ENCODE results near the gene KANSL1.
"Not testable (repeated sequence)": the region's sequence is repeated elsewhere in the genome, so short reads cannot be mapped to it uniquely, and the experiment has no call there.

Gene KANSL1

DNA sequence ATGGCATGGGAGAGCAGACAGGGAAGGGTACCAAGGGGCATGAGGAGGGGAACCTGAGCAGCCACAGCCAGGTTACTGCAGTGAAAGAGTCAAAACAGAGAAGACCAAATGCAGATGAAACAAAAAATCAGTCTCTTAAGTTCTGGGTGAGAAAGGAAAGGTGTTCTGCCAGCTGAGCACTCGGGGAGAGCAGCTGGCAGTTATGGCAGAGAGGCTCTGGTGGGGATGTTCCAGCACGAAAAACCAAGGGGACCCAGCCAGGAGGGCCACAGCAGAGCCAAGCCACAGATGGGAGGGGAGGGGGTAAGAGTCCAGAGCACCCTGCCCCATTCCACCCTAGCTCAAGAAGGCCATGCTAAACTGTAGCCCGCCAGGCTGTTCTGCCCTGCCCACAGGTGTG is 162.5 kb downstream of the KANSL1 start:
- DNase-seq, result no peak

DNA sequence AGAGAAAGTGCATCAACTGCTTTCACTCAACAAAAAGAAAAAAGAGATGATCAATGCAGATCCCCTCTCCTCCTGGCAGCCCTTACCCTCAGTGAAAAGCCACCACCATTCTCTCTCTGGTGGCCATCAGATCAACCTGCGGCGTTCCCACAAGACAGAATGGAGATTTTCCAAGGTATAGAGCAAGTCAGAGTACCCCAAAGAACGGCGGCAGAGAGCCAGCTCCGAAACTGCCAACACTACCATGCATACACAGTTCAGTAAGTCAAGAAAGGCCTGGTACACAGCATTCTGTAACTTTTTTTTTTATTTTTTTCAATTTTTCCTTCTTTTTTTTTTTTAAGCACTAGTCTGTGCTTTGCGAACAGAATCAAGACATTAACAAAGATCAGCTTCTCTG is 163.6 kb downstream of the KANSL1 start:
- DNase-seq, result no peak

- no peak for DNase-seq
Observed at GRCh38 chr17:46028981-46029565, 164.2 kb downstream of the KANSL1 start.

GRCh38 chr17:46028374-46028773 is 164.9 kb downstream of the KANSL1 start:
- DNase-seq, result no peak

DNA sequence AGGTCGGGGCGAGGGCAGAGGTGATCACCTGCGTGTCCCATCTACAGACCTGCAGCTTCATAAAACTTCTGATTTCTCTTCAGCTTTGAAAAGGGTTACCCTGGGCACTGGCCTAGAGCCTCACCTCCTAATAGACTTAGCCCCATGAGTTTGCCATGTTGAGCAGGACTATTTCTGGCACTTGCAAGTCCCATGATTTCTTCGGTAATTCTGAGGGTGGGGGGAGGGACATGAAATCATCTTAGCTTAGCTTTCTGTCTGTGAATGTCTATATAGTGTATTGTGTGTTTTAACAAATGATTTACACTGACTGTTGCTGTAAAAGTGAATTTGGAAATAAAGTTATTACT is 165.3 kb downstream of the KANSL1 start:
- no peak for DNase-seq

- no peak for DNase-seq
Observed at GRCh38 chr17:46027048-46027975, 165.9 kb downstream of the KANSL1 start.

GRCh38 chr17:46026166-46027047 is 166.8 kb downstream of the KANSL1 start:
- no peak for DNase-seq

- DNase-seq, result no peak
Observed at GRCh38 chr17:46025510-46026165, 167.6 kb downstream of the KANSL1 start.

GRCh38 chr17:46025060-46025459 is 168.2 kb downstream of the KANSL1 start:
- no peak for DNase-seq

DNA sequence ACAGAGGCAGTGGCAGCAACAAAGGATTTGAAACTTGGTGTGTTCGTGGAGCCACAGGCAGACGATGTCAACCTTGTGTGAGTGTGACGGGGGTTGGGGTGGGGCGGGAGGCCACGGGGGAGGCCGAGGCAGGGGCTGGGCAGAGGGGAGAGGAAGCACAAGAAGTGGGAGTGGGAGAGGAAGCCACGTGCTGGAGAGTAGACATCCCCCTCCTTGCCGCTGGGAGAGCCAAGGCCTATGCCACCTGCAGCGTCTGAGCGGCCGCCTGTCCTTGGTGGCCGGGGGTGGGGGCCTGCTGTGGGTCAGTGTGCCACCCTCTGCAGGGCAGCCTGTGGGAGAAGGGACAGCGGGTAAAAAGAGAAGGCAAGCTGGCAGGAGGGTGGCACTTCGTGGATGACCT is 168.6 kb downstream of the KANSL1 start:
- no peak for DNase-seq

- DNase-seq, result no peak
Observed at GRCh38 chr17:46023783-46024388, 169.3 kb downstream of the KANSL1 start.

- DNase-seq, result not testable (repeated sequence)
Observed at GRCh38 chr17:46023366-46023765, 169.9 kb downstream of the KANSL1 start.

GRCh38 chr17:46020998-46021397 is 172.2 kb downstream of the KANSL1 start:
- DNase-seq, result no peak

- DNase-seq, result no peak
Observed at GRCh38 chr17:46020023-46020761, 173.0 kb downstream of the KANSL1 start.

GRCh38 chr17:46019408-46019925 is 173.8 kb downstream of the KANSL1 start:
- DNase-seq, result not testable (repeated sequence)

DNA sequence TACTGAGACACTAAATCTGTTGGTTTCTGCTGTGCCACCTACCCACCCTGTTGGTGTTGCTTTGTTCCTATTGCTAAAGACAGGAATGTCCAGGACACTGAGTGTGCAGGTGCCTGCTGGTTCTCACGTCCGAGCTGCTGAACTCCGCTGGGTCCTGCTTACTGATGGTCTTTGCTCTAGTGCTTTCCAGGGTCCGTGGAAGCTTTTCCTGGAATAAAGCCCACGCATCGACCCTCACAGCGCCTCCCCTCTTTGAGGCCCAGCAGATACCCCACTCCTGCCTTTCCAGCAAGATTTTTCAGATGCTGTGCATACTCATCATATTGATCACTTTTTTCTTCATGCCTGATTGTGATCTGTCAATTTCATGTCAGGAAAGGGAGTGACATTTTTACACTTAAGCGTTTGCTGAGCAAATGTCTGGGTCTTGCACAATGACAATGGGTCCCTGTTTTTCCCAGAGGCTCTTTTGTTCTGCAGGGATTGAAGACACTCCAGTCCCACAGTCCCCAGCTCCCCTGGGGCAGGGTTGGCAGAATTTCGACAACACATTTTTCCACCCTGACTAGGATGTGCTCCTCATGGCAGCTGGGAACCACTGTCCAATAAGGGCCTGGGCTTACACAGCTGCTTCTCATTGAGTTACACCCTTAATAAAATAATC is 179.6 kb downstream of the KANSL1 start:
- DNase-seq, result no peak

DNA sequence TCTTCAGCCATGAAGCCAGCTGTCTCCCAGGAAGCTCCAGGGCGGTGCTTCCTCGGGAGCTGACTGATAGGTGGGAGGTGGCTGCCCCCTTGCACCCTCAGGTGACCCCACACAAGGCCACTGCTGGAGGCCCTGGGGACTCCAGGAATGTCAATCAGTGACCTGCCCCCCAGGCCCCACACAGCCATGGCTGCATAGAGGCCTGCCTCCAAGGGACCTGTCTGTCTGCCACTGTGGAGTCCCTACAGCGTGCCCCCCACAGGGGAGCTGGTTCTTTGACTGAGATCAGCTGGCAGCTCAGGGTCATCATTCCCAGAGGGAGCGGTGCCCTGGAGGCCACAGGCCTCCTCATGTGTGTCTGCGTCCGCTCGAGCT is 180.1 kb downstream of the KANSL1 start:
- no peak for DNase-seq

DNA sequence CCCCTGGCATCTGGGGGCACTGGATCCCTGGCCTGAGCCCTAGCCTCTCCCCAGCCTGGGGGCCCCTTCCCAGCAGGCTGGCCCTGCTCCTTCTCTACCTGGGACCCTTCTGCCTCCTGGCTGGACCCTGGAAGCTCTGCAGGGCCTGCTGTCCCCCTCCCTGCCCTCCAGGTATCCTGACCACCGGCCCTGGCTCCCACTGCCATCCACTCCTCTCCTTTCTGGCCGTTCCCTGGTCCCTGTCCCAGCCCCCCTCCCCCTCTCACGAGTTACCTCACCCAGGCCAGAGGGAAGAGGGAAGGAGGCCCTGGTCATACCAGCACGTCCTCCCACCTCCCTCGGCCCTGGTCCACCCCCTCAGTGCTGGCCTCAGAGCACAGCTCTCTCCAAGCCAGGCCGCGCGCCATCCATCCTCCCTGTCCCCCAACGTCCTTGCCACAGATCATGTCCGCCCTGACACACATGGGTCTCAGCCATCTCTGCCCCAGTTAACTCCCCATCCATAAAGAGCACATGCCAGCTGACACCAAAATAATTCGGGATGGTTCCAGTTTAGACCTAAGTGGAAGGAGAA is 180.6 kb downstream of the KANSL1 start:
- no peak for DNase-seq

GRCh38 chr17:46011711-46012505 is 181.3 kb downstream of the KANSL1 start:
- no peak for DNase-seq
